Body of pancreas (tissue), 4 donors: Measurements from ENCODE around the gene PDLIM4. TPM values are rescaled to one million over a fixed set of nuclear protein-coding genes. Genes with fewer than 3 reads are reported as not detected.
A peak's percentile ranks its signal among the peaks of the same experiment; 100 is the strongest.

Source experiments
- ATAC-seq: fragments of 150-250 bp; one replicate; pipeline ENCODE4 v1.9.1; 2016
- DNase-seq, 4 donors: peaks; one replicate each; pipeline ENCODE4 v3.0.0-alpha.2; 2019
- H3K27ac ChIP-seq, 4 donors: fragments of 200-600 bp; sonication (generic); 1 replicate in 3 of 4; 2 replicates in 1 of 4; pipeline versions ENCODE4 v1.5.1 to v1.6.1; 2016 to 2019; ENCODE audit warnings: mild to moderate bottlenecking in 1 of 4, mixed read lengths in 1 of 4, moderate library complexity in 1 of 4
- H3K27me3 ChIP-seq, 2 donors: fragments of 200-600 bp; sonication (generic); one replicate each; pipeline ENCODE4 v1.6.0; 2016; ENCODE audit warnings: mild to moderate bottlenecking in 1 of 2
- H3K36me3 ChIP-seq, 2 donors: fragments of 200-600 bp; sonication (generic); replicated peaks in 1 of 2; 2 replicates each; pipeline ENCODE4 v1.5.1; 2016; ENCODE audit warnings: low read depth in 2 of 2; ENCODE audit not compliant: insufficient read depth in 1 of 2
- H3K4me1 ChIP-seq: fragments of 200-600 bp; sonication (generic); one replicate; pipeline ENCODE4 v1.6.0; 2016
- H3K4me3 ChIP-seq, 2 donors: fragments of 200-600 bp; sonication (generic); 1 replicate in 1 of 2; 2 replicates in 1 of 2; pipeline ENCODE4 v1.5.1; 2016 to 2019
- H3K9me3 ChIP-seq, 3 donors: fragments of 200-600 bp; sonication (generic); 1 replicate in 2 of 3; 2 replicates in 1 of 3; pipeline ENCODE4 v1.5.1; 2016
- POLR2A ChIP-seq, 3 donors: fragments of 450-650 bp; IDR thresholded peaks; one replicate each; pipeline ENCODE4 v1.6.1; 2016; ENCODE audit warnings: antibody characterized with exemption in 3 of 3, mild to moderate bottlenecking in 2 of 3
- WGBS, 2 donors: methylation state at CpG; one replicate each; pipeline ENCODE4 v1.1.5; 2017; 5-methylcytosine and 5-hydroxymethylcytosine counted together
- intact Hi-C: fragments of 100-400 bp; cut with DNase I; formaldehyde crosslinking; loops from one replicate; pipeline ENCODE4 v1.15.1; 2023
- total RNA-seq, 2 donors: library from RNA; depleted of rRNA; stranded (reverse); fragments of >200 nt; gene quantifications; one replicate each; pipeline ENCODE4 v1.1.0, GENCODE V29; 2016
- TF ChIP-seq, protein P1 (sequence below), 7 experiments: fragments of 450-650 bp in 4 of 7; fragments of 200-600 bp in 3 of 7; sonication (generic) in 3 of 7; IDR thresholded peaks; one replicate each; pipeline ENCODE4 v1.5.1; 2016 to 2019; ENCODE audit warnings: antibody characterized with exemption in 7 of 7

The PDLIM4 gene
- 1 to 10 TPM; 4.2 to 4.3 TPM for total RNA-seq

GRCh38 chr5:132257131-132258101 is at the start of gene PDLIM4:
Gene PDLIM4, plus strand, starts transcription at chr5:132257696. Its CDS starts 39 bp downstream, at chr5:132257735.
- Histone ChIP-seq H3K27me3 (no peaks in the 10 kb centered on the region), H3K9me3 (no peaks in the 10 kb centered on the region), H3K4me3 (no peak within 1 kb of the TSS), H3K36me3 (no peaks in the 10 kb centered on the region), H3K27ac (peak within 1 kb of the TSS in 2 of 4 donors; percentile 45 to 55), H3K4me1 (peaks cover 28% of the 10 kb centered on the region)
- 23 to 87% methylated on average over 10 to 83 of the region's 88 CpGs for WGBS, 2 donors
- intact Hi-C loops, result no loop called here
- peak in 3 of 4 donors; percentile 20 to 59 (median 26) for DNase-seq
- ATAC-seq, result no peak
- no peak for TF ChIP-seq POLR2A (IDR thresholded peaks at IDR 0.05)
- TF ChIP-seq, protein P1, sequence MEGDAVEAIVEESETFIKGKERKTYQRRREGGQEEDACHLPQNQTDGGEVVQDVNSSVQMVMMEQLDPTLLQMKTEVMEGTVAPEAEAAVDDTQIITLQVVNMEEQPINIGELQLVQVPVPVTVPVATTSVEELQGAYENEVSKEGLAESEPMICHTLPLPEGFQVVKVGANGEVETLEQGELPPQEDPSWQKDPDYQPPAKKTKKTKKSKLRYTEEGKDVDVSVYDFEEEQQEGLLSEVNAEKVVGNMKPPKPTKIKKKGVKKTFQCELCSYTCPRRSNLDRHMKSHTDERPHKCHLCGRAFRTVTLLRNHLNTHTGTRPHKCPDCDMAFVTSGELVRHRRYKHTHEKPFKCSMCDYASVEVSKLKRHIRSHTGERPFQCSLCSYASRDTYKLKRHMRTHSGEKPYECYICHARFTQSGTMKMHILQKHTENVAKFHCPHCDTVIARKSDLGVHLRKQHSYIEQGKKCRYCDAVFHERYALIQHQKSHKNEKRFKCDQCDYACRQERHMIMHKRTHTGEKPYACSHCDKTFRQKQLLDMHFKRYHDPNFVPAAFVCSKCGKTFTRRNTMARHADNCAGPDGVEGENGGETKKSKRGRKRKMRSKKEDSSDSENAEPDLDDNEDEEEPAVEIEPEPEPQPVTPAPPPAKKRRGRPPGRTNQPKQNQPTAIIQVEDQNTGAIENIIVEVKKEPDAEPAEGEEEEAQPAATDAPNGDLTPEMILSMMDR (IDR thresholded peaks at IDR 0.05), result no peak

DNA sequence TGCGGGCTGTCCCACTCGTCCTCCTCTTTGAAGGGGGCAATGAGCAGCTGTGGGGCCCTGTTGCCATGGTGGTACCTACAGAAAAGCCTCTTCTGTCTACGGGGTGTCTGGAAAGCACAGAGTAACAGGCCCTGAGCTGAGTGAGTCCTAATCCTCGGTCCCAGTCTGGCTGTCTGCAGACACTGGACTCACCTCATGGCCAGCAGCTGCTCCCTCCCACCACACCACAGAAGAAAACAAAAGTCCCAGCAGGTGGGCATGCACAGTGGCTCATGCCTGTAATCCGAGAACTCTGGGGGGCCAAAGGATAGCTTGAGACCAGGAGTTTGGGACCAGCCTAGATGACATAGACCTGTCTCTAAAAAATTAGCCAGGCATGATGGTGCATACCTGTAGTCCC is 49.7 kb upstream of the PDLIM4 start:
- peak in 1 of 4 donors; percentile 8 for DNase-seq
- peaks cover 54% of the 10 kb centered on the region for H3K4me1 ChIP-seq
- H3K27me3 ChIP-seq, result no peaks in the 10 kb centered on the region
- H3K36me3 ChIP-seq, result peaks cover 0 to 10% of the 10 kb centered on the region in 2 donors
- H3K9me3 ChIP-seq, result no peaks in the 10 kb centered on the region
- no peak for ATAC-seq
- 94 to 100% methylated on average over 1 to 5 of the region's 5 CpGs for WGBS, 2 donors
- intact Hi-C loops, result no loop called here
- no peak for TF ChIP-seq POLR2A (IDR thresholded peaks at IDR 0.05)
- TF ChIP-seq, protein P1 (IDR thresholded peaks at IDR 0.05), result no peak
- no peak overlapping the region for H3K27ac ChIP-seq
- H3K4me3 ChIP-seq, result no peak overlapping the region

GRCh38 chr5:132209131-132209530 is 48.4 kb upstream of the PDLIM4 start:
- Histone ChIP-seq H3K36me3 (peaks cover 0 to 13% of the 10 kb centered on the region in 2 donors), H3K27me3 (no peaks in the 10 kb centered on the region), H3K27ac (no peak overlapping the region), H3K4me3 (no peak overlapping the region), H3K4me1 (peaks cover 43% of the 10 kb centered on the region), H3K9me3 (no peaks in the 10 kb centered on the region)
- DNase-seq (no peak), ATAC-seq (no peak)
- TF ChIP-seq, protein P1 (IDR thresholded peaks at IDR 0.05), result no peak
- TF ChIP-seq POLR2A (IDR thresholded peaks at IDR 0.05), result no peak
- intact Hi-C loops, result no loop called here
- 70 to 90% methylated on average over 9 of the region's 9 CpGs for WGBS, 2 donors

- DNase-seq, result peak in 1 of 4 donors; percentile 6
- WGBS, 2 donors, result 97 to 99% methylated on average over 11 of the region's 11 CpGs
- ATAC-seq, result no peak
- Histone ChIP-seq H3K36me3 (peaks cover 0 to 13% of the 10 kb centered on the region in 2 donors), H3K4me1 (peaks cover 43% of the 10 kb centered on the region), H3K27me3 (no peaks in the 10 kb centered on the region), H3K27ac (no peak overlapping the region), H3K4me3 (no peak overlapping the region), H3K9me3 (no peaks in the 10 kb centered on the region)
- intact Hi-C loops, result no loop called here
- TF ChIP-seq POLR2A (IDR thresholded peaks at IDR 0.05), result no peak
- TF ChIP-seq, protein P1 (IDR thresholded peaks at IDR 0.05), result no peak
These were observed 47.5 kb upstream of the PDLIM4 start for GRCh38 chr5:132209901-132210545.
